HCT116 (cell line): ENCODE data around the gene CAV2. TPM values are rescaled to one million over a fixed set of nuclear protein-coding genes. Genes with fewer than 3 reads are reported as not detected.

Source experiments
- ATAC-seq: fragments of 200-7000 bp; cut with Tn5 transposase; 2 replicates; pipeline ENCODE4 v1.9.1; 2020; ENCODE audit warnings: mild to moderate bottlenecking, moderate library complexity
- BruUV-seq: library from RNA; stranded (reverse); fragments of 400-500 nt; replicated peaks from 2 replicates; lab custom pipeline; 2021; lab: Mats Ljungman, UMichigan
- CTCF ChIA-PET: fragments of 300-600 bp; sonication (Branson Sonifier 250); formaldehyde crosslinking; loops from one replicate; lab custom pipeline; 2021; ENCODE audit warnings: antibody characterized with exemption; lab: Charles Lee
- POLR2A ChIA-PET: fragments of 300-600, 350-600 bp; sonication (Branson Sonifier 250); formaldehyde crosslinking; loops from one replicate; lab custom pipeline; 2021; ENCODE audit warnings: antibody characterized with exemption; lab: Charles Lee
- RAD21 ChIA-PET, 2 experiments: fragments of 300-600 bp; sonication (Branson Sonifier 250); formaldehyde crosslinking; loops; one replicate each; lab custom pipeline; 2023; ENCODE audit warnings: low total read pairs in 2 of 2; ENCODE audit not compliant: uncharacterized antibody in 2 of 2, unreplicated experiment in 2 of 2, low non-redundant PET in 1 of 2; lab: Charles Lee
- DNase-seq: peaks from one replicate; pipeline ENCODE4 v3.0.0-alpha.2; 2010; ENCODE audit warnings: low read depth, low spot score
- H2AFZ ChIP-seq: fragments of 200-600 bp; shearing (Covaris generic), sonication (generic); 2 replicates; pipeline ENCODE4 v1.6.1; 2017; ENCODE audit warnings: low read depth, mixed run types, mixed read lengths, antibody characterized with exemption, low read length; ENCODE audit not compliant: poor library complexity, severe bottlenecking
- H3K27ac ChIP-seq: 2 replicates; pipeline ENCODE4 v1.5.1; 2012; ENCODE audit warnings: low read depth, low read length
- H3K27me3 ChIP-seq: fragments of 200-600 bp; sonication (generic); 2 replicates; pipeline ENCODE4 v1.6.1; 2016; ENCODE audit warnings: mixed run types, low read length, mixed read lengths; ENCODE audit not compliant: insufficient read depth
- H3K36me3 ChIP-seq, 2 experiments: fragments of 200-500 bp in 1 of 2; fragments of 200-600 bp in 1 of 2; sonication (Bioruptor generic) in 1 of 2; sonication (generic) in 1 of 2; 2 replicates each; pipeline versions ENCODE4 v1.5.1 to v1.6.1; 2014 to 2016; ENCODE audit warnings: low read length in 2 of 2, inconsistent platforms in 1 of 2, mixed read lengths in 1 of 2, mixed run types in 1 of 2; ENCODE audit not compliant: insufficient read depth in 2 of 2, control insufficient read depth in 1 of 2
- H3K4me1 ChIP-seq, 2 experiments: fragments of 200-600 bp in 1 of 2; sonication (generic) in 1 of 2; 2 replicates each; pipeline versions ENCODE4 v1.5.1 to v1.6.1; 2012 to 2017; ENCODE audit warnings: low read length in 2 of 2, inconsistent platforms in 1 of 2, mild to moderate bottlenecking in 1 of 2, mixed read lengths in 1 of 2, mixed run types in 1 of 2, moderate library complexity in 1 of 2; ENCODE audit not compliant: insufficient read depth in 2 of 2, control insufficient read depth in 1 of 2
- H3K4me2 ChIP-seq: fragments of 200-600 bp; sonication (generic); 2 replicates; pipeline ENCODE4 v1.6.1; 2017; ENCODE audit warnings: mixed run types, low read length, mixed read lengths
- H3K4me3 ChIP-seq, 2 experiments: fragments of 200-600 bp in 1 of 2; sonication (generic) in 1 of 2; replicated peaks in 1 of 2; 2 replicates each; pipeline ENCODE4 v1.5.1; 2011 to 2016; ENCODE audit warnings: low read length in 2 of 2, control low read depth in 1 of 2, low read depth in 1 of 2, mild to moderate bottlenecking in 1 of 2, mixed read lengths in 1 of 2, mixed run types in 1 of 2
- H3K79me2 ChIP-seq: fragments of 200-600 bp; sonication (generic); 2 replicates; pipeline ENCODE4 v1.6.1; 2017; ENCODE audit warnings: mild to moderate bottlenecking, mixed run types, low read length, moderate library complexity, mixed read lengths; ENCODE audit not compliant: insufficient read depth
- H3K9ac ChIP-seq: fragments of 200-600 bp; sonication (generic); 2 replicates; pipeline ENCODE4 v1.6.1; 2016; ENCODE audit warnings: low read length, mixed read lengths
- H3K9me2 ChIP-seq: fragments of 200-600 bp; sonication (generic), shearing (Covaris generic); 2 replicates; pipeline ENCODE4 v1.6.1; 2017; ENCODE audit warnings: mixed run types, mild to moderate bottlenecking, moderate library complexity; ENCODE audit not compliant: insufficient read depth
- H3K9me3 ChIP-seq, 2 experiments: fragments of 200-500 bp in 1 of 2; fragments of 200-600 bp in 1 of 2; sonication (Bioruptor generic) in 1 of 2; sonication (generic) in 1 of 2; 2 replicates each; pipeline ENCODE4 v1.6.1; 2014 to 2017; ENCODE audit warnings: low read length in 2 of 2, mixed read lengths in 2 of 2, inconsistent platforms in 1 of 2, low read depth in 1 of 2, mild to moderate bottlenecking in 1 of 2, mixed run types in 1 of 2, moderate library complexity in 1 of 2; ENCODE audit not compliant: control insufficient read depth in 1 of 2, insufficient read depth in 1 of 2
- H4K20me1 ChIP-seq: fragments of 200-600 bp; sonication (generic), shearing (Covaris generic); 2 replicates; pipeline ENCODE4 v1.6.1; 2017; ENCODE audit warnings: mixed run types, mild to moderate bottlenecking, moderate library complexity; ENCODE audit not compliant: insufficient read depth
- EZH2 ChIP-seq: fragments of 200-600 bp; sonication (generic); IDR thresholded peaks from 2 replicates; pipeline ENCODE4 v1.6.1; 2017; ENCODE audit warnings: antibody characterized with exemption, mixed run types
- EZH2phosphoT487 ChIP-seq: fragments of 200-600 bp; IDR thresholded peaks from 2 replicates; pipeline ENCODE4 v1.6.1; 2018; ENCODE audit warnings: antibody characterized with exemption, borderline replicate concordance
- FOSL1 ChIP-seq: IDR thresholded peaks from 2 replicates; pipeline ENCODE4 v1.6.1; 2012; ENCODE audit warnings: low read depth
- JUND ChIP-seq: IDR thresholded peaks from 2 replicates; pipeline ENCODE4 v1.6.1; 2012
- MAX ChIP-seq: IDR thresholded peaks from 2 replicates; pipeline ENCODE4 v1.6.1; 2012
- POLR2A ChIP-seq: IDR thresholded peaks from 2 replicates; pipeline ENCODE4 v1.7.0; 2011; ENCODE audit warnings: borderline replicate concordance; ENCODE audit not compliant: insufficient read depth, insufficient read length; ENCODE audit errors: extremely low read depth
- REST ChIP-seq: IDR thresholded peaks from 2 replicates; pipeline ENCODE4 v1.6.1; 2012; ENCODE audit warnings: low read depth
- ZFX ChIP-seq: fragments of 450-650 bp; IDR thresholded peaks from 2 replicates; pipeline ENCODE4 v1.6.1; 2017
- ZNF274 ChIP-seq: fragments of 200-500 bp; sonication (Bioruptor generic); IDR thresholded peaks from 2 replicates; pipeline ENCODE4 v1.6.1; 2014; ENCODE audit warnings: mild to moderate bottlenecking, low read depth, low read length, inconsistent platforms
- intact Hi-C: fragments of 100-400 bp; cut with micrococcal nuclease; formaldehyde crosslinking; loops from 2 replicates; pipeline ENCODE4 v1.10.0; 2022
- total RNA-seq: library from RNA; stranded (reverse); gene quantifications from one replicate; pipeline ENCODE4 v1.2.1, GENCODE V29; 2021; ENCODE audit not compliant: unreplicated experiment

Gene CAV2
- total RNA-seq, 1 experiment from 2014 or later = 157 TPM

GRCh38 chr7:116548506-116548905, 49.0 kb downstream of the CAV2 start:
- Histone ChIP-seq H3K9me3 (no peaks in the 10 kb centered on the region), H3K4me2 (no peak overlapping the region), H3K27me3 (no peaks in the 10 kb centered on the region), H3K4me3 (no peak overlapping the region), H3K9ac (no peak overlapping the region), H3K27ac (no peak overlapping the region), H4K20me1 (peaks cover 13% of the 10 kb centered on the region; the same call in 1 of the 2 replicates), H3K36me3 (peaks cover 10 to 92% of the 10 kb centered on the region in 2 experiments), H2AFZ (no peak overlapping the region), H3K79me2 (peaks cover 98% of the 10 kb centered on the region), H3K9me2 (no peaks in the 10 kb centered on the region), H3K4me1 (no peaks in the 10 kb centered on the region)
- no peak for DNase-seq
- POLR2A ChIA-PET = no interaction called here
- ATAC-seq = peak; percentile 21; the same call in 1 of the 2 replicates
- CTCF ChIA-PET = no interaction called here
- BruUV-seq = no TSS peak
- intact Hi-C loops = no loop called here
- RAD21 ChIA-PET = no interaction called here
- TF ChIP-seq ZFX (no peak), ZNF274 (no peak)

GRCh38 chr7:116549370-116549769, 49.8 kb downstream of the CAV2 start:
- CTCF ChIA-PET = no interaction called here
- Histone ChIP-seq H3K79me2 (peaks cover 98% of the 10 kb centered on the region), H2AFZ (no peak overlapping the region), H3K4me2 (no peak overlapping the region), H3K9me3 (no peaks in the 10 kb centered on the region), H4K20me1 (peaks cover 7% of the 10 kb centered on the region; the same call in 1 of the 2 replicates), H3K9ac (no peak overlapping the region), H3K4me1 (no peaks in the 10 kb centered on the region), H3K36me3 (peaks cover 10 to 92% of the 10 kb centered on the region in 2 experiments), H3K27ac (no peak overlapping the region), H3K4me3 (no peak overlapping the region), H3K9me2 (no peaks in the 10 kb centered on the region), H3K27me3 (no peaks in the 10 kb centered on the region)
- RAD21 ChIA-PET = no interaction called here
- TF ChIP-seq EZH2 (no peak), JUND (no peak), ZNF274 (no peak), REST (no peak), FOSL1 (no peak), POLR2A (no peak), MAX (no peak), EZH2phosphoT487 (no peak)
- no peak for ATAC-seq
- BruUV-seq = no TSS peak
- POLR2A ChIA-PET = no interaction called here
- intact Hi-C loops = no loop called here
- no peak for DNase-seq
